Stomach (tissue), 4 donors: ENCODE measurements around the gene EIF6.

Experiments used
- CTCF ChIP-seq, 7 experiments: fragments of 450-650 bp in 4 of 7; fragments of 200-600 bp in 3 of 7; sonication (generic) in 3 of 7; IDR thresholded peaks; one replicate each; pipeline ENCODE4 v1.5.1; 2016 to 2019; ENCODE audit warnings: antibody characterized with exemption in 7 of 7, control low read depth in 2 of 7, mild to moderate bottlenecking in 1 of 7
- POLR2A ChIP-seq, 4 donors: fragments of 450-650 bp; IDR thresholded peaks; one replicate each; pipeline ENCODE4 v1.6.1; 2016; ENCODE audit warnings: antibody characterized with exemption in 4 of 4, control low read depth in 2 of 4, mild to moderate bottlenecking in 1 of 4, moderate library complexity in 1 of 4

GRCh38 chr20:35248641-35249475 is 35.7 kb downstream of the EIF6 start:
- TF ChIP-seq CTCF (IDR thresholded peaks at IDR 0.05) = no peak
- no peak for TF ChIP-seq POLR2A (IDR thresholded peaks at IDR 0.05)
